Measurements from ENCODE around the gene DISC1.

DISC1 gene

DNA sequence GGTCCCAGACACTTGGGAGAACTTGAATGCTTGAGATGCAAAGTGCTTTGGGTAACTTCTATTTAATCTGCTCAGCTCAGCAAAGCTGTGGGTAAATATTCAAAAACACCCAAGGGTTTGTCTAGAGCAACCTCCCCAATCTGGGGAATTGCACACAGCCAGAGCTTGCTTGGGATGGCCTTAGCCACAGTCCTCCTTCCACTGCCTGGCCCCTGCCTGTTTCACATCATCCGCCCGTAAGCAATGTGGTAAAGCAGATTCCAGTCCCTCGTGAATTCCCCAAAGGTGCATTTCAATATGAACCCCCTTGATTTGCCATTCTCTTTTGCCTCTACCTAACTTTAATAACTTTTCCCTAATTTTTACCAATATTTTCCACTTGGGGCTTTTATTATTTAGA, 418.1 kb downstream of the DISC1 start:
- DNase-seq (ENCODE audit: low read depth), result no peak

GRCh38 chr1:232045139-232045994, 418.8 kb downstream of the DISC1 start:
- no peak for DNase-seq (ENCODE audit: low read depth)

- no peak for DNase-seq (ENCODE audit: low read depth)
Measured at GRCh38 chr1:232046451-232047306, 420.1 kb downstream of the DISC1 start.

DNA sequence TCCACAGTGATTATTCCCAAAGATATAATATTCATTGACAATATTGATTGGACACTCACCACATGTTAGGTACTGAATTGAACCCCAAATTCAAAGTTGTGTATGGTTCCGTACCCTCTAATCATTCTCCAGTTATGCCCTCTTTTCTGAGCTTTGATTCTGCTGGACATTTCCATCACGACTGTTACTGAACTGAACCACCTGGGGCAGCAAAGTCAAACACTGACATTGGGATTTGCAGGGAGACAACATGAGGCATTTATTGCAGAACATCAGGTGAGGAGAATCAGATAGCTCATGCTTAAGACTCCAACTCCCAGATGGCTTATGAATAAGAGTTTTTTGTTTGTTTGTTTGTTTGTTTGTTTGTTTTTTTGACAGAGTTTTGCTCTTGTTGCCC, 420.9 kb downstream of the DISC1 start:
- no peak for DNase-seq (ENCODE audit: low read depth)

GRCh38 chr1:232048481-232048880, 421.9 kb downstream of the DISC1 start:
- no peak for DNase-seq (ENCODE audit: low read depth)

DNA sequence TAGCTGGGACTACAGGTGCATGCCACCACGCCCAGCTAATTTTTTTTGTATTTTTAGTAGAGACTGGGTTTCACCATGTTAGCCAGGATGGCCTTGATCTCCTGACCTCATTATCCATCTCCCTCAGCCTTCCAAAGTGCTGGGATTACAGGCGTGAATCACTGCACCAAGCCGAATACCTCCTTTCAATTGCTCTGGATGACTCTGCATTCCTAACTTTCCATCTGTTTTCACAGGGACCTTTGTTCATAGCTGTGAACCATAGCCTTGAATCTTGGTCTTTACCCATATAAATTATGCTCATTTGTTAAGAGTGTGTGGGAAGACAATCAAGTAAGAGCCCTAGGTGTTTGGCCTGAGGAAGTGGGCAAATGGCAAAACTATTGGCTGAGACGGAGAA, 422.7 kb downstream of the DISC1 start:
- no peak for DNase-seq (ENCODE audit: low read depth)

DNA sequence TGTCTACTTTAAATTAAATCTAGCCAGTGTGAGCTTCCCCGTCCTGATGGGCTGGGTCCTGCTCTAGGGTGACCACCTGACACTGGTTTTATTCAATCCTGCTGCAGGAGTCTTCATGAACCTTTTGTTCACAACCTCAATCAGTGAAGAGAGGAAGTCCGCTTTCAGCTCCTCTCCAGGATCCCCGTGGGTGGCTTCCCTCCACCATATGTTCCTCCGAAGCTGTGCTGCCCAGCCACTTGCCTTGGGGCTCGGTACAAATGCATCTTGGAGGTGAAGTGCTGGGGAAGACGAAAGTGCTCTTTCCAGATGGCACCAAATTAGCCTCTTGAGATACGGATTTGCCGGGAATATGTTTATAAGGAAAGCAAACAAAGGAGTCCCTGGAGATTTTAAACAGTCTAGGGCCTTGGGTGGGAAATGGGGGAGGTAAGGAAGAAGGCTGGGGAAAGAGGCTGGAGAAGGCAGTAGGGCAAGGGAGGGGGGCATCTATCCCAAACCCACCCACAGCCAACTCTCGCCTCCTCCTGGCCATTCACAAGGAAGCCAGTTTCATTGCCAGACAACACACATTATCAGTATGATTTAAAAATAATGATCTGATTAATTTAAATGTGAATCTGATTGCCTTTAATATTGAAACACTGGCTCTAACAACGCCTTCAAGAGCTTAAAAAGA, 430.8 kb downstream of the DISC1 start:
- DNase-seq (ENCODE audit: low read depth), result no peak

DNA sequence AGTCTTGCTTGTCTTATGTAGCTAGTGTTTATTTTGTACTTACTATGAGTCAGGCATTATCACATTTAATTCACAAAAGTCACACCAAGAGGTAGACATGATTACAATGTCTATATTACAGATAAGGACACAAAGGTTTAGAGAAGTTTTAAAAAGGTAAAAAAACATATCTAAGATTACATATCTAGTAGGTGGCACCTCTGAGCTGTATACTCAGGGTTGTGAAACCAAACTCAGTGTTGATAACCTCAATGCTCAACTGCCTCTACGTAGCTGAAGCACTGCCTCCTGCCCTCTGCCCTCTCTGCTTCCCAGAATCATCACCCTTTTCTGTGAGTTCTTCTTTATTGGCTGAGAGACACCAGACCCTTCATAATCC, 431.3 kb downstream of the DISC1 start:
- DNase-seq (ENCODE audit: low read depth), result no peak

DNA sequence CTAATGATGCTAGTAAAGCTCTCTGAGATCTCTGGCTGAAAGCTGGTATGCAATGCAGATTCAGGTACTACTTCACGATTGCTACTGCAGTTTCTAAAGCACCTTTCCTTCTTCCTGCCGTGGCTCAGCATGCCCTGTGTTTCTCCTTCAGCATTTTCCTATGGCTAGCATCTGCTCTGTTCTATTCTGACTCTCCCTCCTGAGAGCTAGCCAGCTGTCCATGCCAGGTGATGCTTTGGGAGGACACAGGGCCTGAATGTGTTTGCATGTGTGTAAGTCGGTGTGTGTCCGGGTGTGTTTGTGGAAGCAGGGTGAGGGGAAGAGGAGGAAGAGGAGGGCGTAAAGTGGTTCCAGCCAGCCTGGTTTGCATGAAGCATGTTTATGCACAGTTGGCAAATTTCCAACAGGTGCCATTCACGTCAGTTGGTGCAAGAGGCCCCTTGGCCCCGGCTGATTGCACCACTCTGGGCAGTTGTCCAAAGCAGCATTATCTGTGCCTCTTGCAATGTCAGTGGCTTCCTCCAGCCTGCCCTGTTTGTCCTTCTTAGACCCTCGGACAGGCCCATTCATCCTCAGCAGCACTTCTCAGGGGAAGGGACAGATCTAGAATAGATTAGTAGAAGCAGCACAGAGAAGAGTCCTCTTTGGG, 433.3 kb downstream of the DISC1 start:
- DNase-seq (ENCODE audit: low read depth), result no peak

GRCh38 chr1:232062967-232063366, 436.4 kb downstream of the DISC1 start:
- DNase-seq (ENCODE audit: low read depth), result no peak

GRCh38 chr1:232066521-232066920, 439.9 kb downstream of the DISC1 start:
- DNase-seq (ENCODE audit: low read depth), result no peak

- DNase-seq (ENCODE audit: low read depth), result no peak
Measured at GRCh38 chr1:232074265-232074664, 447.7 kb downstream of the DISC1 start.

GRCh38 chr1:232077809-232078208, 451.2 kb downstream of the DISC1 start:
- DNase-seq (ENCODE audit: low read depth), result no peak

DNA sequence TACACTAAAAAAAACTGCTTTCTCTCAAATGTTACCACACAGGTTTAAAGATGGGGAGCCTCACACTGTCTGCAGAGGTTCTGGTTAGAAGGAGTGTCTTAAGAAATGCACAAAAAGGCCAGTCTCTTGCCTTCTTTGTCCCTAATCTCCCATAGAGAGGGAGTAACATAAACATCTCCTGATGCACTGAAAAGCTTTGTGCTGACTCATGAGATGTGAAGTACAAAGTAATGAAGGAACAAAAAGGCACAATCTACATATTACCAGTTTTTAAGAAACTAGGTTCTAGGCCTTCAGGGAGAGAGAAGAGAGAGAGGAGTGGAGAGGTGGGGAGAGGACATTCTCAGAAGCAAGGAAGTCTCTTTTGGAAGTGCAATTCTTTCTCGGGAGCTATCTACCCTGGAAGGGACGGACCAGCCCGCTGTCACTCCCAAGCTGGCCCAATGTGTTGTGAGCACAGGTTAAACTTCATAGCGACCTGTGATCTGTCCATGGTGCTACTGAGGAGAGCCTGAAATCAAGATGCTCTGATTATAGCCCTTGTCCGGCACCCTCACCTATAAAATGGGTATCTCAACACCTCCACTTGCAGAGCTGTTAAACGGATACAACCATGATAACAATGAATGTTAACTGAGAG, 458.1 kb downstream of the DISC1 start:
- no peak for DNase-seq (ENCODE audit: low read depth)

- no peak for DNase-seq (ENCODE audit: low read depth)
Measured at GRCh38 chr1:232090816-232091215, 464.2 kb downstream of the DISC1 start.

All from stimulated activated CD8-positive, alpha-beta memory T cell treated with anti-CD3 and anti-CD28 coated beads, Interleukin-15, amount 100 ng/mL, for 24 hours (primary cell).